ENCODE measurements around the gene KCNH1. TPM values are rescaled to one million over a fixed set of nuclear protein-coding genes. Genes with fewer than 3 reads are reported as not detected.

Gene KCNH1
- total RNA-seq, 2 donors from 2014 or later = not detected

DNA sequence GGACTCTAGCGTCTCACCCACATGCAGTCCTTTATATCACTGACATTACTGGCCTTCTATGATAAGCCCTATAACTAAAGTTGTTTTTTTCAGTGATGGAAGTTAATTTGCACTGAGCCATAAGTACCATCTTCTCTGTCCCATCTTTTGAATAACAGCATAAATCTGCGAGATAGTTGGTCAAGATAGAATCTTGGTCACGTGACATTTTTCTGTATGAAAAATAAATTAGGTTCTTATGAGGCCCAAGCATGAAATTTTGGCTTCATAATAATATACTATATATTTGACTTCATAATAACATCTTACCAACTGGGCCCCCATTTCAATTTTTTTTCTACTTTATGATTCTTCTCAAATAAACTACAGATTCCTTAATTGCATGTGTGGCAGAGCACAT, 285.5 kb downstream of the KCNH1 start:
- Mint-ChIP-seq H3K27ac (no peak overlapping the region), H3K36me3 (ENCODE audit: low read depth) (no peaks in the 10 kb centered on the region), H3K4me1 (no peaks in the 10 kb centered on the region), H3K4me3 (no peak overlapping the region), H3K27me3 (no peaks in the 10 kb centered on the region)
- ATAC-seq (no peak), DNase-seq (no peak)
- no peaks in the 10 kb centered on the region for H3K9me3 ChIP-seq (ENCODE audit: control insufficient read depth, low read length, poor library complexity, severe bottlenecking)

DNA sequence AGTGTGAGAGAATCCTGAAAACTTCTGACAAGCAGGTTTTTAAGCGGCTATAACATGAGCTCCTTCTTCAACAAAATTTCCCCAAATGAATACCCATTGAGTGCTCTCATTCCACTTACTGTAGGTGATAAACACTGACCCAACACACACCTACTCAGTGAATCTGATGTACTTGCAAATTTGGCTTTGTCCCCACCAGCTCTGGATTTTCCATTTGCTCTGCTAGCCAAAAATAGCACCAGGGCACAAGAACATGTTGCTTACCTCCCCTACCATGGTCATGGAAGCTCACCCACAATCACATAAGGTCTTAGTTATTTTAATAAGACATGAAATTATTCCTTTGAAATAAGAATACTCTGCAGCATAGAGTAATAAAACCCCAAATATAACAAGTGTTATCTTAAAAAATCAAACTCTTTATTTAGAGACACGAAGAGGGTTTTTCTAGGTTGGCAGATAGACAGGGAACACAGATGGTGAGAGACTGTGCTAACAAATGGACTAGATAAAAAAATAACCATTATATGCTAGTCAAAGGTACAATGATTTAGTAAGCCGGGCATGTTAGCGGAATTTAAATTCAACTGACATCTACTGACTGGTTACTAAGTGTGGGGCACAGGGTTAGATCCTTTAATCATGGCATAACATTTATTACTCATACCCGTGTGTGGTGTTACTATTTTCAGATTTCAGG, 291.9 kb downstream of the KCNH1 start:
- Mint-ChIP-seq H3K4me1 (no peaks in the 10 kb centered on the region), H3K4me3 (no peak overlapping the region), H3K27me3 (peaks cover 1% of the 10 kb centered on the region), H3K27ac (no peak overlapping the region), H3K36me3 (ENCODE audit: low read depth) (no peaks in the 10 kb centered on the region)
- H3K9me3 ChIP-seq (ENCODE audit: control insufficient read depth, low read length, poor library complexity, severe bottlenecking) = no peaks in the 10 kb centered on the region
- ATAC-seq (no peak), DNase-seq (no peak)

- Mint-ChIP-seq H3K27me3 (peaks cover 29% of the 10 kb centered on the region), H3K36me3 (ENCODE audit: low read depth) (no peaks in the 10 kb centered on the region), H3K4me3 (no peak overlapping the region), H3K4me1 (no peaks in the 10 kb centered on the region), H3K27ac (no peak overlapping the region)
- ATAC-seq (no peak), DNase-seq (no peak)
- H3K9me3 ChIP-seq (ENCODE audit: control insufficient read depth, low read length, poor library complexity, severe bottlenecking) = no peaks in the 10 kb centered on the region
Observed at GRCh38 chr1:210830034-210831028, 303.6 kb downstream of the KCNH1 start.

- no peaks in the 10 kb centered on the region for H3K36me3 Mint-ChIP-seq (ENCODE audit: low read depth)
- ATAC-seq = no peak
- no peaks in the 10 kb centered on the region for H3K9me3 ChIP-seq (ENCODE audit: control insufficient read depth, low read length, poor library complexity, severe bottlenecking)
- H3K27me3 Mint-ChIP-seq = peaks cover 29% of the 10 kb centered on the region
- no peak overlapping the region for H3K4me3 Mint-ChIP-seq
- no peak overlapping the region for H3K27ac Mint-ChIP-seq
- H3K4me1 Mint-ChIP-seq = no peaks in the 10 kb centered on the region
- no peak for DNase-seq
Observed at GRCh38 chr1:210828996-210829596, 304.9 kb downstream of the KCNH1 start.

DNA sequence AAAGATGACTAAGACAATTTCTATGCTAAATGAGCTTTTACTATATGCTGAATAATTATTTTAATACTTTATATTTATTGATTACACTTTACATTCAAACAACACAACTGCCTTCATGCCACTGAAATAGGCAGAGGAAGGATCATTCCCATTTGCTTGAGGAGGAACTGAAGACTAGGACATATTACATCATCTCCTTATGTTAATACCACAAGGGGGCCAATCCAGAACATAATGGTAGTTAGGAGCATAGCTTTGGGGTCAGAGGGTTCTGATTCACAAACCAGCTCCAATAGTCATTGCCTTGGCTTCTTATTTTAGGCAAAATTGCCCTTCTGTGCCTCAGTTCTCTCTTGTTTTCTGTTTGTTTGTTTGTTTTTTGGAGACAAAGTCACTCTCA, 306.5 kb downstream of the KCNH1 start:
- H3K9me3 ChIP-seq (ENCODE audit: control insufficient read depth, low read length, poor library complexity, severe bottlenecking) = no peaks in the 10 kb centered on the region
- ATAC-seq = no peak
- Mint-ChIP-seq H3K4me3 (no peak overlapping the region), H3K27me3 (peaks cover 37% of the 10 kb centered on the region), H3K36me3 (ENCODE audit: low read depth) (no peaks in the 10 kb centered on the region), H3K27ac (no peak overlapping the region), H3K4me1 (no peaks in the 10 kb centered on the region)
- DNase-seq = no peak

- peaks cover 37% of the 10 kb centered on the region for H3K27me3 Mint-ChIP-seq
- no peaks in the 10 kb centered on the region for H3K9me3 ChIP-seq (ENCODE audit: control insufficient read depth, low read length, poor library complexity, severe bottlenecking)
- DNase-seq (no peak), ATAC-seq (no peak)
- no peak overlapping the region for H3K27ac Mint-ChIP-seq
- H3K4me3 Mint-ChIP-seq = no peak overlapping the region
- H3K4me1 Mint-ChIP-seq = no peaks in the 10 kb centered on the region
- H3K36me3 Mint-ChIP-seq (ENCODE audit: low read depth) = no peaks in the 10 kb centered on the region
Observed at GRCh38 chr1:210826686-210827085, 307.3 kb downstream of the KCNH1 start.

GRCh38 chr1:210822932-210823331, 311.0 kb downstream of the KCNH1 start:
- Mint-ChIP-seq H3K4me1 (no peaks in the 10 kb centered on the region), H3K27ac (no peak overlapping the region), H3K27me3 (peaks cover 18% of the 10 kb centered on the region), H3K36me3 (ENCODE audit: low read depth) (no peaks in the 10 kb centered on the region), H3K4me3 (no peak overlapping the region)
- no peak for ATAC-seq
- no peak for DNase-seq
- H3K9me3 ChIP-seq (ENCODE audit: control insufficient read depth, low read length, poor library complexity, severe bottlenecking) = no peaks in the 10 kb centered on the region

- no peak for DNase-seq
- H3K9me3 ChIP-seq (ENCODE audit: control insufficient read depth, low read length, poor library complexity, severe bottlenecking) = no peaks in the 10 kb centered on the region
- no peak for ATAC-seq
- Mint-ChIP-seq H3K4me3 (no peak overlapping the region), H3K27ac (no peak overlapping the region), H3K4me1 (no peaks in the 10 kb centered on the region), H3K27me3 (peaks cover 15% of the 10 kb centered on the region), H3K36me3 (ENCODE audit: low read depth) (no peaks in the 10 kb centered on the region)
Observed at GRCh38 chr1:210822241-210822640, 311.7 kb downstream of the KCNH1 start.

GRCh38 chr1:210821615-210822014, 312.3 kb downstream of the KCNH1 start:
- no peaks in the 10 kb centered on the region for H3K4me1 Mint-ChIP-seq
- no peak for DNase-seq
- no peak for ATAC-seq
- peaks cover 12% of the 10 kb centered on the region for H3K27me3 Mint-ChIP-seq
- H3K9me3 ChIP-seq (ENCODE audit: control insufficient read depth, low read length, poor library complexity, severe bottlenecking) = no peaks in the 10 kb centered on the region
- H3K4me3 Mint-ChIP-seq = no peak overlapping the region
- no peak overlapping the region for H3K27ac Mint-ChIP-seq
- H3K36me3 Mint-ChIP-seq (ENCODE audit: low read depth) = no peaks in the 10 kb centered on the region

- no peaks in the 10 kb centered on the region for H3K4me1 Mint-ChIP-seq
Observed at GRCh38 chr1:210819266-210819665, 314.7 kb downstream of the KCNH1 start.

GRCh38 chr1:210817385-210818275, 316.3 kb downstream of the KCNH1 start:
- DNase-seq = no peak
- H3K9me3 ChIP-seq (ENCODE audit: control insufficient read depth, low read length, poor library complexity, severe bottlenecking) = no peaks in the 10 kb centered on the region
- H3K36me3 Mint-ChIP-seq (ENCODE audit: low read depth) = no peaks in the 10 kb centered on the region
- no peaks in the 10 kb centered on the region for H3K4me1 Mint-ChIP-seq
- no peak for ATAC-seq
- H3K27ac Mint-ChIP-seq = no peak overlapping the region
- H3K4me3 Mint-ChIP-seq = no peak overlapping the region
- peaks cover 12% of the 10 kb centered on the region for H3K27me3 Mint-ChIP-seq

More at GRCh38 chr1:210819266-210819665, 314.7 kb downstream of the KCNH1 start:
- Mint-ChIP-seq H3K36me3 (ENCODE audit: low read depth) (no peaks in the 10 kb centered on the region), H3K27me3 (peaks cover 18% of the 10 kb centered on the region), H3K4me3 (no peak overlapping the region), H3K27ac (no peak overlapping the region)
- ATAC-seq (no peak), DNase-seq (no peak)
- H3K9me3 ChIP-seq (ENCODE audit: control insufficient read depth, low read length, poor library complexity, severe bottlenecking) = no peaks in the 10 kb centered on the region

- H3K27me3 Mint-ChIP-seq = peaks cover 18% of the 10 kb centered on the region
- H3K4me1 Mint-ChIP-seq = no peaks in the 10 kb centered on the region
- H3K27ac Mint-ChIP-seq = no peak overlapping the region
- H3K9me3 ChIP-seq (ENCODE audit: control insufficient read depth, low read length, poor library complexity, severe bottlenecking) = no peaks in the 10 kb centered on the region
- H3K36me3 Mint-ChIP-seq (ENCODE audit: low read depth) = no peaks in the 10 kb centered on the region
- ATAC-seq (no peak), DNase-seq (no peak)
- no peak overlapping the region for H3K4me3 Mint-ChIP-seq
Observed at GRCh38 chr1:210815641-210816550, 318.1 kb downstream of the KCNH1 start.

Measured in T-helper 17 cell (primary cell).